Activated T-helper 1 cell treated with anti-CD3 and anti-CD28 coated beads, Interleukin-12 subunit alpha, Interleukin-12 subunit beta, Interleukin-2, Interleukin-4 antibody, amounts not matched to agents 30 ng/mL and 10 ng/mL and 1 ng/mL, durations not matched to agents 14 hours and 24 hours and 36 hours (primary cell): ENCODE data around the gene INTS11. TPM values are rescaled to one million over a fixed set of nuclear protein-coding genes. Genes with fewer than 3 reads are reported as not detected.

ENCODE experiments used
- DNase-seq: peaks from one replicate; pipeline ENCODE4 v3.0.0; 2021; ENCODE audit warnings: low spot score
- H3K27ac Mint-ChIP-seq: one replicate; pipeline ENCODE4 v1.8.0; 2021; ENCODE audit warnings: mild to moderate bottlenecking, mixed read lengths
- H3K27me3 Mint-ChIP-seq: one replicate; pipeline ENCODE4 v1.8.0; 2022; ENCODE audit warnings: mild to moderate bottlenecking, moderate library complexity, mixed read lengths; ENCODE audit not compliant: insufficient read depth
- H3K36me3 Mint-ChIP-seq: one replicate; pipeline ENCODE4 v1.8.0; 2021; ENCODE audit warnings: low read depth, mixed read lengths
- H3K4me1 Mint-ChIP-seq: one replicate; pipeline ENCODE4 v1.8.0; 2021; ENCODE audit warnings: low read depth, mixed read lengths
- H3K4me3 Mint-ChIP-seq: one replicate; pipeline ENCODE4 v1.8.0; 2021; ENCODE audit warnings: mild to moderate bottlenecking, moderate library complexity, mixed read lengths
- H3K9me3 Mint-ChIP-seq: one replicate; pipeline ENCODE4 v1.8.0; 2021; ENCODE audit warnings: mixed read lengths
- intact Hi-C: fragments of 100-400 bp; cut with micrococcal nuclease; formaldehyde crosslinking; loops from one replicate; pipeline ENCODE4 v1.15.1; 2024
- total RNA-seq: library from RNA; stranded (reverse); gene quantifications from 2 replicates; pipeline ENCODE4 v1.2.3, GENCODE V29; 2022

The INTS11 gene
- total RNA-seq, 1 donor from 2014 or later, result 147 TPM

GRCh38 chr1:1344655-1345361, 20.3 kb upstream of the INTS11 start:
- no peak overlapping the region for H3K27ac Mint-ChIP-seq
- H3K36me3 Mint-ChIP-seq, result peaks cover 10% of the 10 kb centered on the region
- H3K4me3 Mint-ChIP-seq, result no peak overlapping the region
- intact Hi-C loops, result no loop called here
- H3K4me1 Mint-ChIP-seq, result peaks cover 12% of the 10 kb centered on the region
- DNase-seq, result no peak
- H3K27me3 Mint-ChIP-seq, result no peaks in the 10 kb centered on the region
- H3K9me3 Mint-ChIP-seq, result no peaks in the 10 kb centered on the region

- Mint-ChIP-seq H3K4me3 (no peak overlapping the region), H3K36me3 (peaks cover 10% of the 10 kb centered on the region), H3K27me3 (no peaks in the 10 kb centered on the region), H3K9me3 (no peaks in the 10 kb centered on the region), H3K27ac (no peak overlapping the region), H3K4me1 (peaks cover 12% of the 10 kb centered on the region)
- intact Hi-C loops, result no loop called here
- no peak for DNase-seq
These were observed 19.5 kb upstream of the INTS11 start for GRCh38 chr1:1343811-1344421.

- Mint-ChIP-seq H3K4me1 (peaks cover 12% of the 10 kb centered on the region), H3K36me3 (peaks cover 10% of the 10 kb centered on the region), H3K27me3 (no peaks in the 10 kb centered on the region), H3K9me3 (no peaks in the 10 kb centered on the region), H3K4me3 (no peak overlapping the region), H3K27ac (no peak overlapping the region)
- DNase-seq, result no peak
- intact Hi-C loops, result no loop called here
These were observed 18.2 kb upstream of the INTS11 start for GRCh38 chr1:1342584-1343115.

- Mint-ChIP-seq H3K27me3 (no peaks in the 10 kb centered on the region), H3K27ac (no peak overlapping the region), H3K4me1 (peaks cover 7% of the 10 kb centered on the region), H3K4me3 (no peak overlapping the region), H3K9me3 (no peaks in the 10 kb centered on the region), H3K36me3 (peaks cover 10% of the 10 kb centered on the region)
- no peak for DNase-seq
- intact Hi-C loops, result no loop called here
These were observed 17.7 kb upstream of the INTS11 start for GRCh38 chr1:1342061-1342562.

- intact Hi-C loops, result no loop called here
- Mint-ChIP-seq H3K36me3 (peaks cover 10% of the 10 kb centered on the region), H3K27me3 (no peaks in the 10 kb centered on the region), H3K27ac (no peak overlapping the region), H3K9me3 (no peaks in the 10 kb centered on the region), H3K4me1 (peaks cover 1% of the 10 kb centered on the region), H3K4me3 (no peak overlapping the region)
- DNase-seq, result no peak
These were observed 17.1 kb upstream of the INTS11 start for GRCh38 chr1:1341549-1342021.

GRCh38 chr1:1340791-1341548, 16.5 kb upstream of the INTS11 start:
- intact Hi-C loops, result no loop called here
- H3K36me3 Mint-ChIP-seq, result peaks cover 10% of the 10 kb centered on the region
- H3K27ac Mint-ChIP-seq, result no peak overlapping the region
- no peaks in the 10 kb centered on the region for H3K4me1 Mint-ChIP-seq
- no peaks in the 10 kb centered on the region for H3K9me3 Mint-ChIP-seq
- no peak overlapping the region for H3K4me3 Mint-ChIP-seq
- no peaks in the 10 kb centered on the region for H3K27me3 Mint-ChIP-seq
- DNase-seq, result no peak

- Mint-ChIP-seq H3K4me1 (no peaks in the 10 kb centered on the region), H3K27me3 (no peaks in the 10 kb centered on the region), H3K36me3 (peaks cover 10% of the 10 kb centered on the region), H3K4me3 (no peak overlapping the region), H3K27ac (no peak overlapping the region), H3K9me3 (no peaks in the 10 kb centered on the region)
- no peak for DNase-seq
- intact Hi-C loops, result no loop called here
These were observed 15.7 kb upstream of the INTS11 start for GRCh38 chr1:1340185-1340584.

GRCh38 chr1:1338278-1338677, 13.8 kb upstream of the INTS11 start:
- Mint-ChIP-seq H3K4me1 (no peaks in the 10 kb centered on the region), H3K9me3 (no peaks in the 10 kb centered on the region), H3K27me3 (no peaks in the 10 kb centered on the region), H3K36me3 (peaks cover 10% of the 10 kb centered on the region), H3K4me3 (no peak overlapping the region), H3K27ac (no peak overlapping the region)
- DNase-seq, result no peak
- intact Hi-C loops, result no loop called here

GRCh38 chr1:1337793-1338147, 13.3 kb upstream of the INTS11 start:
- H3K9me3 Mint-ChIP-seq, result no peaks in the 10 kb centered on the region
- DNase-seq, result no peak
- no peaks in the 10 kb centered on the region for H3K27me3 Mint-ChIP-seq
- H3K4me3 Mint-ChIP-seq, result no peak overlapping the region
- no peak overlapping the region for H3K27ac Mint-ChIP-seq
- intact Hi-C loops, result no loop called here
- no peaks in the 10 kb centered on the region for H3K4me1 Mint-ChIP-seq
- H3K36me3 Mint-ChIP-seq, result peaks cover 10% of the 10 kb centered on the region

GRCh38 chr1:1336931-1337792, 12.7 kb upstream of the INTS11 start:
- intact Hi-C loops, result no loop called here
- no peak for DNase-seq
- Mint-ChIP-seq H3K4me3 (no peak overlapping the region), H3K4me1 (no peaks in the 10 kb centered on the region), H3K27ac (no peak overlapping the region), H3K27me3 (no peaks in the 10 kb centered on the region), H3K36me3 (peaks cover 10% of the 10 kb centered on the region), H3K9me3 (no peaks in the 10 kb centered on the region)

- Mint-ChIP-seq H3K27ac (no peak overlapping the region), H3K9me3 (no peaks in the 10 kb centered on the region), H3K4me1 (no peaks in the 10 kb centered on the region), H3K4me3 (no peak overlapping the region), H3K36me3 (peaks cover 10% of the 10 kb centered on the region), H3K27me3 (no peaks in the 10 kb centered on the region)
- intact Hi-C loops, result no loop called here
- DNase-seq, result no peak
These were observed 12.0 kb upstream of the INTS11 start for GRCh38 chr1:1336446-1336845.

- intact Hi-C loops, result no loop called here
- H3K4me1 Mint-ChIP-seq, result no peaks in the 10 kb centered on the region
- no peak for DNase-seq
- H3K36me3 Mint-ChIP-seq, result peaks cover 4% of the 10 kb centered on the region
- no peak overlapping the region for H3K4me3 Mint-ChIP-seq
- no peaks in the 10 kb centered on the region for H3K27me3 Mint-ChIP-seq
- no peaks in the 10 kb centered on the region for H3K9me3 Mint-ChIP-seq
- H3K27ac Mint-ChIP-seq, result no peak overlapping the region
These were observed 11.4 kb upstream of the INTS11 start for GRCh38 chr1:1335792-1336248.
